K562 (cell line): ENCODE results near the gene RXFP3.

Source experiments
- CHD2 ChIP-seq: IDR thresholded peaks from 2 replicates; pipeline ENCODE4 v1.6.1; 2011; ENCODE audit warnings: low read depth, low read length
- HMG20B ChIP-seq: fragments of 250-450 bp; sonication (Bioruptor Pico); IDR thresholded peaks from 2 replicates; pipeline ENCODE4 v1.5.0; 2021; ENCODE audit warnings: mild to moderate bottlenecking
- KAT7 ChIP-seq: sonication (generic); formaldehyde crosslinking; IDR thresholded peaks from 2 replicates; pipeline ENCODE4 v1.8.0; 2022; ENCODE audit warnings: missing genetic modification reagents, mild to moderate bottlenecking, borderline replicate concordance
- KDM2B ChIP-seq: fragments of 250-450 bp; sonication (Bioruptor Pico); IDR thresholded peaks from 2 replicates; pipeline ENCODE4 v1.8.0; 2021; ENCODE audit warnings: mild to moderate bottlenecking, moderate library complexity
- NFIC ChIP-seq: fragments of 450-650 bp; IDR thresholded peaks from 2 replicates; pipeline ENCODE4 v1.6.1; 2017; ENCODE audit warnings: mild to moderate bottlenecking, inconsistent platforms
- SAP30 ChIP-seq: fragments of 200-600 bp; sonication (generic); IDR thresholded peaks from 2 replicates; pipeline ENCODE4 v1.6.1; 2012; ENCODE audit warnings: borderline replicate concordance, low read depth, mild to moderate bottlenecking, moderate library complexity, low read length, control low read depth, inconsistent platforms; ENCODE audit not compliant: insufficient read depth, poor library complexity, severe bottlenecking
- YY1 ChIP-seq, 3 experiments: IDR thresholded peaks; 2 replicates each; pipeline ENCODE4 v1.6.1; 2011; ENCODE audit warnings: low read length in 2 of 3, mild to moderate bottlenecking in 2 of 3, moderate library complexity in 2 of 3, borderline replicate concordance in 1 of 3, control low read depth in 1 of 3, low read depth in 1 of 3; ENCODE audit not compliant: insufficient read depth in 3 of 3, insufficient replicate concordance in 2 of 3, control insufficient read depth in 1 of 3, insufficient read length in 1 of 3; ENCODE audit errors: extremely low read depth in 1 of 3
- ZFPM2 ChIP-seq: fragments of 250-450 bp; sonication (Bioruptor Pico); IDR thresholded peaks from 2 replicates; pipeline ENCODE4 v1.5.1; 2022; ENCODE audit warnings: mild to moderate bottlenecking
- ZNF143 ChIP-seq: sonication (generic); formaldehyde crosslinking; IDR thresholded peaks from 2 replicates; pipeline ENCODE4 v1.9.0; 2022; ENCODE audit warnings: mild to moderate bottlenecking, missing genetic modification reagents
- ZNF146 ChIP-seq: IDR thresholded peaks from one replicate; pipeline ENCODE4 v1.6.1; 2018; ENCODE audit warnings: missing compliant biosample characterization; ENCODE audit not compliant: unreplicated experiment
- ZNF347 ChIP-seq: fragments of 450-650 bp; formaldehyde crosslinking; IDR thresholded peaks from 2 replicates; pipeline ENCODE4 v1.4.0; 2020; ENCODE audit warnings: low read depth, mild to moderate bottlenecking, moderate library complexity
- TF ChIP-seq, protein P1 (sequence below), 3 experiments: IDR thresholded peaks in 2 of 3; conservative IDR thresholded peaks in 1 of 3; 2 replicates each; pipeline ENCODE4 v1.5.1; 2011 to 2012; ENCODE audit warnings: low read length in 3 of 3, mild to moderate bottlenecking in 3 of 3, control low read depth in 2 of 3, improper control_type of control experiment in 1 of 3, inconsistent platforms in 1 of 3, low read depth in 1 of 3, mixed read lengths in 1 of 3, moderate library complexity in 1 of 3; ENCODE audit not compliant: insufficient read depth in 2 of 3
- TF ChIP-seq, protein P2 (sequence below), 3 experiments: fragments of 200-800 bp in 1 of 3; sonication (Bioruptor generic) in 1 of 3; sonication (generic) in 1 of 3; formaldehyde crosslinking in 1 of 3; IDR thresholded peaks; 2 replicates each; pipeline versions ENCODE4 v1.6.1 to v1.8.0; 2016 to 2022; ENCODE audit warnings: mild to moderate bottlenecking in 2 of 3, missing compliant biosample characterization in 2 of 3, missing genetic modification characterization in 2 of 3, missing genetic modification reagents in 1 of 3
- TF ChIP-seq, protein P3 (sequence below): fragments of 250-450 bp; sonication (Bioruptor Pico); IDR thresholded peaks from 2 replicates; pipeline ENCODE4 v1.8.0; 2021; ENCODE audit warnings: mild to moderate bottlenecking, moderate library complexity

DNA sequence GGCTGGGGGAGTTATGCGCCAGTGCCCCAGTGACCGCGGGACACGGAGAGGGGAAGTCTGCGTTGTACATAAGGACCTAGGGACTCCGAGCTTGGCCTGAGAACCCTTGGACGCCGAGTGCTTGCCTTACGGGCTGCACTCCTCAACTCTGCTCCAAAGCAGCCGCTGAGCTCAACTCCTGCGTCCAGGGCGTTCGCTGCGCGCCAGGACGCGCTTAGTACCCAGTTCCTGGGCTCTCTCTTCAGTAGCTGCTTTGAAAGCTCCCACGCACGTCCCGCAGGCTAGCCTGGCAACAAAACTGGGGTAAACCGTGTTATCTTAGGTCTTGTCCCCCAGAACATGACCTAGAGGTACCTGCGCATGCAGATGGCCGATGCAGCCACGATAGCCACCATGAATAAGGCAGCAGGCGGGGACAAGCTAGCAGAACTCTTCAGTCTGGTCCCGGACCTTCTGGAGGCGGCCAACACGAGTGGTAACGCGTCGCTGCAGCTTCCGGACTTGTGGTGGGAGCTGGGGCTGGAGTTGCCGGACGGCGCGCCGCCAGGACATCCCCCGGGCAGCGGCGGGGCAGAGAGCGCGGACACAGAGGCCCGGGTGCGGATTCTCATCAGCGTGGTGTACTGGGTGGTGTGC is at the start of gene RXFP3:
- TF ChIP-seq CHD2 (no peak), ZNF143 (CRISPR knock-in tag) (no peak), NFIC (no peak), ZNF347 (CRISPR knock-in tag) (no peak), SAP30 (no peak), KAT7 (CRISPR knock-in tag) (no peak), YY1 (IDR thresholded peaks at IDR 0.05; ENCODE audit: borderline replicate concordance in 1 of 3, control insufficient read depth in 1 of 3, extremely low read depth in 1 of 3, insufficient read depth in 3 of 3, insufficient read length in 1 of 3, insufficient replicate concordance in 2 of 3, low read depth in 1 of 3, low read length in 2 of 3) (no peak), ZNF146 (no peak), HMG20B (CRISPR knock-in tag) (no peak), ZFPM2 (CRISPR knock-in tag) (no peak), KDM2B (no peak)
- TF ChIP-seq, protein P1, sequence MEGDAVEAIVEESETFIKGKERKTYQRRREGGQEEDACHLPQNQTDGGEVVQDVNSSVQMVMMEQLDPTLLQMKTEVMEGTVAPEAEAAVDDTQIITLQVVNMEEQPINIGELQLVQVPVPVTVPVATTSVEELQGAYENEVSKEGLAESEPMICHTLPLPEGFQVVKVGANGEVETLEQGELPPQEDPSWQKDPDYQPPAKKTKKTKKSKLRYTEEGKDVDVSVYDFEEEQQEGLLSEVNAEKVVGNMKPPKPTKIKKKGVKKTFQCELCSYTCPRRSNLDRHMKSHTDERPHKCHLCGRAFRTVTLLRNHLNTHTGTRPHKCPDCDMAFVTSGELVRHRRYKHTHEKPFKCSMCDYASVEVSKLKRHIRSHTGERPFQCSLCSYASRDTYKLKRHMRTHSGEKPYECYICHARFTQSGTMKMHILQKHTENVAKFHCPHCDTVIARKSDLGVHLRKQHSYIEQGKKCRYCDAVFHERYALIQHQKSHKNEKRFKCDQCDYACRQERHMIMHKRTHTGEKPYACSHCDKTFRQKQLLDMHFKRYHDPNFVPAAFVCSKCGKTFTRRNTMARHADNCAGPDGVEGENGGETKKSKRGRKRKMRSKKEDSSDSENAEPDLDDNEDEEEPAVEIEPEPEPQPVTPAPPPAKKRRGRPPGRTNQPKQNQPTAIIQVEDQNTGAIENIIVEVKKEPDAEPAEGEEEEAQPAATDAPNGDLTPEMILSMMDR (IDR thresholded peaks at IDR 0.05 in 2 of 3, conservative IDR thresholded peaks at IDR 0.05 in 1 of 3; ENCODE audit: insufficient read depth in 2 of 3, low read depth in 1 of 3, low read length in 3 of 3): no peak
- TF ChIP-seq, protein P2, sequence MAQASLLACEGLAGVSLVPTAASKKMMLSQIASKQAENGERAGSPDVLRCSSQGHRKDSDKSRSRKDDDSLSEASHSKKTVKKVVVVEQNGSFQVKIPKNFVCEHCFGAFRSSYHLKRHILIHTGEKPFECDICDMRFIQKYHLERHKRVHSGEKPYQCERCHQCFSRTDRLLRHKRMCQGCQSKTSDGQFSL (CRISPR knock-in tag; IDR thresholded peaks at IDR 0.05): no peak
- TF ChIP-seq, protein P2 (tag; IDR thresholded peaks at IDR 0.05): no peak
- TF ChIP-seq, protein P3, sequence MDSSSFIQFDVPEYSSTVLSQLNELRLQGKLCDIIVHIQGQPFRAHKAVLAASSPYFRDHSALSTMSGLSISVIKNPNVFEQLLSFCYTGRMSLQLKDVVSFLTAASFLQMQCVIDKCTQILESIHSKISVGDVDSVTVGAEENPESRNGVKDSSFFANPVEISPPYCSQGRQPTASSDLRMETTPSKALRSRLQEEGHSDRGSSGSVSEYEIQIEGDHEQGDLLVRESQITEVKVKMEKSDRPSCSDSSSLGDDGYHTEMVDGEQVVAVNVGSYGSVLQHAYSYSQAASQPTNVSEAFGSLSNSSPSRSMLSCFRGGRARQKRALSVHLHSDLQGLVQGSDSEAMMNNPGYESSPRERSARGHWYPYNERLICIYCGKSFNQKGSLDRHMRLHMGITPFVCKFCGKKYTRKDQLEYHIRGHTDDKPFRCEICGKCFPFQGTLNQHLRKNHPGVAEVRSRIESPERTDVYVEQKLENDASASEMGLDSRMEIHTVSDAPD (CRISPR knock-in tag): no peak
